Anterior cingulate cortex (tissue), 58 donors: ENCODE data around the gene CCDC70.
A peak's percentile ranks its signal among the peaks of the same experiment; 100 is the strongest.

Source experiments
- DNase-seq, 58 donors: peaks; one replicate each; lab custom pipeline; 2025; lab: John Stamatoyannopoulos, UW

CCDC70 gene

GRCh38 chr13:51828730-51829567, 32.8 kb upstream of the CCDC70 start:
- DNase-seq, result no peak

GRCh38 chr13:51829568-51829899, 32.2 kb upstream of the CCDC70 start:
- no peak for DNase-seq

- DNase-seq, result no peak
These were observed 30.2 kb upstream of the CCDC70 start for GRCh38 chr13:51831519-51831918.

GRCh38 chr13:51832471-51833152, 29.2 kb upstream of the CCDC70 start:
- peak in 8 of 58 donors; percentile 5 to 36 (median 10) for DNase-seq

GRCh38 chr13:51833980-51834379, 27.8 kb upstream of the CCDC70 start:
- no peak for DNase-seq

- peak in 4 of 58 donors; percentile 6 to 16 (median 11) for DNase-seq
These were observed 27.1 kb upstream of the CCDC70 start for GRCh38 chr13:51834581-51835171.

- DNase-seq, result no peak
These were observed 24.8 kb upstream of the CCDC70 start for GRCh38 chr13:51837016-51837415.

DNA sequence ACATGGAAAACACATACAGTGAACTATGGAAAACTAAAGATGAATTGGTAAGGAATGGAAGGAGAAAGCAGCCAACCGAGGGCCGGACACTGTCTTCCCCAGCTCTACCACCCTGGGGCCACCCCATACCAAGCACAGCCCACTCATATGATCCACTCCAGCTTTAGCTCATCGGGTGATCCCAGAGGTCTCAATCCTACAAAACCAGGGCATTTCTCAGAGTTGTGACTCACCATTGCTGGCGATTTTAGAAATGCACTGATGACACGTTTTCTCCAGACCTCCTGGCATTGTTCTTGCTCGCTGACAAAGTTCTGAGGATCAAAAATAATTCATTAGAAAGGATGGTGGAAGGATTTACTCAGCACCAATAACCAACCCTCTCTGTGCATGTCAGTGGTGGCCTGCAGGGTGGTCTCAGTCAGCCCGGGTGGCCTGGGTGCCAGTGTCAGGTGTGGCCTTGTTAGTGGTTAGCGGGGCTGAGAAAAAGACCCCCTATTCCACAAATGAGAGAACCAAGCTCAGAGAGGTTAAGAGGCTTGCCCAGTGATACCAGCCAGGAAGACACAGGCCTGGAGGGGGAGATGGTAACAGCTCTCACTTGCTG, 23.4 kb upstream of the CCDC70 start:
- no peak for DNase-seq

DNA sequence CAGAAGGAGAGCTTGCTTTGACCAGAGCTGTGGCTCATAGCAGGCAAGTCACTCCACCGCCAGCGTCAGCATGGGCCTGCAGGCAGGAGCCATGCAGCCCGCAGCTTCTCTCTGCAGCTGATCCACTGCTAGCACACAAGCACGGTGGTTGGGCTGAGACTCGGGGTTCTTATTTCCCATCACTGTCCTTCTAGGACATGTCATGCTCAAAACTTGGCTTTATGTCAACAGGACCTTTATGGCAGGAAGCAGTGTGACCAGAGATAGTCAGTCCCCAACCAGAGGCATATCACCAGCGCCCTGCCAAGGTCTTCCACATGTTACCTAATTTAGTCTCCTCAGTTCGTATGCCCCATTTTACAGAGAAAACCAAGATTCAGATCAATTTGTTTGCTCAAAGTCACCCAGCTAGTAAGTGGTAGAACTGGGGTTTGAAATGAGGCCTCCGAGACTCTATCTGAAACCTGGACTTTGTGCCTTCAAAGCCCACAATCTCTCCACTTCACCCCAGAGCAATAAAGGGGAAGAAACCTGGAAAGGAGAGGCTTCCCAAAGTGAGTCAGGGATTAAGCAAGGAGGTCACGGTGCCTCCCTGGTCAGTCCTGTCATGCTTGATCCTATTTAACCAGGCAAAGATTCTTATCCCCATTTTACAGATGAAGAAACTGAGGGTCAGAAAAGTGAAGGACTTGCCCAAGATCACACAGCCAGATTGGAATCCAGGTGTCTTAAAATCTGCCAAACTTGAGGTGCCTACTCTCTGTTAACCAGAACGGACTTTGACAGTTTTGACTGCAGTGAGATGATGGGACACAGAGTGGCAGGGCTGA, 21.8 kb upstream of the CCDC70 start:
- DNase-seq, result no peak

- DNase-seq, result no peak
These were observed 20.9 kb upstream of the CCDC70 start for GRCh38 chr13:51840917-51841316.

DNA sequence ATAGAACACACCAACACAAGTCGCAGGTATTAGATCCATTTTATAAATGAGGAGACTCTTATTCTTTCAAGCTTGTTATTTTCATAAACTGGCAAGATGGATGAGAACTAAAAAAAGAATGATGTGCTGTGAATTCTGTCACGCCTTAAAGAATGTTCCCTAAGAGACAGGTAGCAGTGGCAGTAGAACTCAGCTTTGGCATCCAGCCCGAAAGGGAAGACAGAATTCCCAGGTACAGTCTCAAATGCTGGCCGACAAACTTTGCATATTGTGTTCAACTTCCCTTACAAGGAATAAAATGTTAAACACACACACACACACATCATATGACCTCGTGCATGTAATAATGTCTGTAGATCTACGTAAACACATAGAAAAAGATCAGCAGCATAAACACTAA, 20.0 kb upstream of the CCDC70 start:
- no peak for DNase-seq

GRCh38 chr13:51843529-51843928, 18.2 kb upstream of the CCDC70 start:
- no peak for DNase-seq

DNA sequence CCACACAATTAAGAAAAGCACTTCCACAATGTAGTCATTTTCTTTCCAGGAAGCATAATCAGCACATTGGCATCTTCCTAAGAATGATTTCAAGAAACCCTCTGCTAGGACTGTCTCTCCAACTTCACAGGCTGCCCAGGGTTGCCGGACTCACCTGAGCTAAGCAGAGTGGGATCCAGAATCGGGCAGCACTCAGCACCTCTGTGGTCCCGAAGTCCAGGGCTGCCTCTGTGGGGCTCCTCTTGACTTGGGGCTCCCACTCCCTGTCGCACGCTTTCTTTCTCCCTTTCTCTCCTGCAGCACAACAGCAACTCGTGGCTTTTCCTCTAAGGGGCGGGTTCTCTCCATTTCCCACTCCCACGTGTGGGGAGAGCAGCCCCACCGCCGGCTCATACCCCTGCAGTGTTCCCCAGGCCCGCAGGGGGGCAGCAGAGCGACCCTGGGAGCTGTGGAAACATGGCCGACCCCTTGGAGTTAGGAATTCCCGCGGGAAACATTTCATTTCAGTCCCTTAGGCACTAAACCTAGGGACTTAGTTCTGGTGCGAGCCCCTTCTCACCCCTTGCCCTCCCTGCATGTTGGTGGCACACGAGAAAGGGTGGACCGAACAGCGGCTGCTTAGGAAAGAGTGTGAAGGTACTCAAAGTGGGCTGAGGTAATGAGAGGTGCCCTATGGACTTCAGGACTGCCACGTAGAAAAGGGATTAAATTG, 16.8 kb upstream of the CCDC70 start, which contains the start of gene TMEM272:
Gene TMEM272, minus strand, starts transcription at position 316 of the 712 bp plus-strand sequence. CDS start 6,647 bp downstream, outside the sequence.
- DNase-seq, result peak in 45 of 58 donors; percentile 8 to 82 (median 27)

DNA sequence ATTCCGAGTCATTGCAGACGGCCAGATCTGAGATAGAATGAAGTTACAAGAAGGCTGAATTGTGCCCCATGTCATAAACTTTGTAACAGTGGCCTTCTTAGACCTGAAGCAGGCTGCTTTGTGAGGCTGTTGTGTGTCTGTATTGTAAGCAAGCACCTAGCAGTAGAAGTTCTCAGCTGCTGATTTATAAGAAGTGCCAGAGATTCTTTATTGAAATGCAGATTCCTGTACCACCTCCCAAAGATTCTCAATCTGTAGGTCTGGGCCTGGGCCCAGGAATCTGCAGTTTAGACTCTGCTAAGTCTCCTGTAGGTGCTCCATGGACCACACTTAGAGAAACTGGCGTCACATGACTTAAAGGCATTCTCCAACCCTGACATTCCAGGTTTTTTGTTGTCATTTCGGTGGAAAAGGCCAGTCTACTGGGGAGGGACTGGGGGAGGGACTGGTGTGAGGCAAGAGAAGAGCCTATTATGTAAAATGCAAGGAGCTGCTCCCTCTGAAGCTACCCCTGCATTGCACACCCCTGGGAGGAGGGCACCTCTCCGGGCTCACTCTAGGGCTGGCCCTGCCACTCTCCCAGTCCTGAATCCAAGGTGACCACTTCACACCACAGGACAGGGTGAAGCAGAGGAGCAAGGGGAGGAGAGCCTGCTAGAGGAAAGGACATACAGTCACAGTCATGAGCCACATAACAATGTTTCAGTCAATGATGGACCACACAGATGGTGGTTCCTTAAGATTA, 16.0 kb upstream of the CCDC70 start:
- DNase-seq, result no peak

- DNase-seq, result no peak
These were observed 15.0 kb upstream of the CCDC70 start for GRCh38 chr13:51846756-51847155.

DNA sequence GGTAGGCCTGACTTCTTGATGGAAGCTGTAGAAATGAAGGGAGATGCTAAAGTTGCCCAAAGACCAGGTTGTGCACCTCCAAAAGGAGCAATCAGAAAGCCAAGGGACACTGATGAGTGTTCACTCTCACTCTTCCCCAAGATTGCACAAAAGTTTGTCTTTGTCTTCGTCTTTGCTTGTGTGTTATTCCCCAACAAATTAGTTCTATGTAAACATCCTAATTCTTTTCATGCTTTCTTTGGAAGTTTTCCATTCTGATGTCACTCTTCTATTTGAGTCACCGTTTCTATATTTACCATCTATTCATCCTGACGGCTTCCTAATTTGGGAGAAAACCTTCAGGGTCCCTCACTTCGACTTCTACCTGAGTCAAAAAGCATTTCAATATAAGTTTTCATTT, 13.1 kb upstream of the CCDC70 start:
- DNase-seq, result no peak

- no peak for DNase-seq
These were observed 12.3 kb upstream of the CCDC70 start for GRCh38 chr13:51849145-51850101.
